ENCODE results near the gene ZNF132.
"Not testable (repeated sequence)": the region's sequence is repeated elsewhere in the genome, so short reads cannot be mapped to it uniquely, and the experiment has no call there.

Gene ZNF132

GRCh38 chr19:58439576-58440554 is at the start of gene ZNF132:
Gene ZNF132, minus strand, starts transcription at chr19:58440153. Its CDS starts 332 bp downstream, at chr19:58439821.
- peak; percentile 100 for DNase-seq (ENCODE audit: low read depth)

GRCh38 chr19:58484349-58484748 is 44.4 kb upstream of the ZNF132 start:
- DNase-seq (ENCODE audit: low read depth): not testable (repeated sequence)

GRCh38 chr19:58483776-58484175 is 43.8 kb upstream of the ZNF132 start:
- no peak for DNase-seq (ENCODE audit: low read depth)

GRCh38 chr19:58482372-58482771 is 42.4 kb upstream of the ZNF132 start:
- no peak for DNase-seq (ENCODE audit: low read depth)

GRCh38 chr19:58480831-58481230 is 40.9 kb upstream of the ZNF132 start:
- no peak for DNase-seq (ENCODE audit: low read depth)

- no peak for DNase-seq (ENCODE audit: low read depth)
Observed at GRCh38 chr19:58480481-58480830, 40.5 kb upstream of the ZNF132 start.

GRCh38 chr19:58479736-58480480 is 40.0 kb upstream of the ZNF132 start:
- no peak for DNase-seq (ENCODE audit: low read depth)

- DNase-seq (ENCODE audit: low read depth): no peak
Observed at GRCh38 chr19:58479303-58479702, 39.4 kb upstream of the ZNF132 start.

- DNase-seq (ENCODE audit: low read depth): no peak
Observed at GRCh38 chr19:58477871-58478270, 37.9 kb upstream of the ZNF132 start.

- no peak for DNase-seq (ENCODE audit: low read depth)
Observed at GRCh38 chr19:58477130-58477529, 37.2 kb upstream of the ZNF132 start.

- no peak for DNase-seq (ENCODE audit: low read depth)
Observed at GRCh38 chr19:58476498-58477015, 36.6 kb upstream of the ZNF132 start.

- DNase-seq (ENCODE audit: low read depth): peak; percentile 95
Observed at GRCh38 chr19:58475714-58476497, 36.0 kb upstream of the ZNF132 start, which contains the start of gene ZNF446. Gene ZNF446, plus strand, starts transcription at chr19:58476352. Its CDS starts 867 bp downstream, at chr19:58477219.

GRCh38 chr19:58474997-58475713 is 35.2 kb upstream of the ZNF132 start:
- DNase-seq (ENCODE audit: low read depth): no peak

- DNase-seq (ENCODE audit: low read depth): no peak
Observed at GRCh38 chr19:58474291-58474996, 34.5 kb upstream of the ZNF132 start.

GRCh38 chr19:58473775-58474174 is 33.8 kb upstream of the ZNF132 start:
- DNase-seq (ENCODE audit: low read depth): no peak

GRCh38 chr19:58471736-58472135 is 31.8 kb upstream of the ZNF132 start:
- no peak for DNase-seq (ENCODE audit: low read depth)

- not testable (repeated sequence) for DNase-seq (ENCODE audit: low read depth)
Observed at GRCh38 chr19:58470837-58471543, 31.0 kb upstream of the ZNF132 start.

- DNase-seq (ENCODE audit: low read depth): no peak
Observed at GRCh38 chr19:58469241-58470013, 29.5 kb upstream of the ZNF132 start.

GRCh38 chr19:58468216-58468839 is 28.4 kb upstream of the ZNF132 start:
- no peak for DNase-seq (ENCODE audit: low read depth)

Measured in fibroblast of the conjunctiva (primary cell).